SH-SY5Y (cell line): ENCODE data around the gene ENPP1.

Experiments
- GATA2 ChIP-seq: IDR thresholded peaks from 2 replicates; pipeline ENCODE4 v1.6.1; 2011; ENCODE audit warnings: mild to moderate bottlenecking, low read depth, low read length
- GATA3 ChIP-seq: IDR thresholded peaks from 2 replicates; pipeline ENCODE4 v1.6.1; 2011; ENCODE audit warnings: low read depth, mild to moderate bottlenecking, low read length, moderate library complexity

GRCh38 chr6:131765804-131766135 is 42.0 kb upstream of the ENPP1 start:
- no peak for TF ChIP-seq GATA2
- TF ChIP-seq GATA3 = no peak
